HEK293T (cell line): Measurements from ENCODE around the gene INPP1.

Source experiments
- BHLHE40 ChIP-seq: fragments of 450-650 bp; IDR thresholded peaks from 2 replicates; pipeline ENCODE4 v1.6.1; 2016; ENCODE audit warnings: mild to moderate bottlenecking, moderate library complexity, borderline replicate concordance
- FOXM1 ChIP-seq: fragments of 450-650 bp; IDR thresholded peaks from 2 replicates; pipeline ENCODE4 v1.6.1; 2017; ENCODE audit warnings: mild to moderate bottlenecking, borderline replicate concordance
- HDGF ChIP-seq: fragments of 450-650 bp; IDR thresholded peaks from 2 replicates; pipeline ENCODE4 v1.6.1; 2017; ENCODE audit warnings: antibody characterized with exemption, borderline replicate concordance
- SP1 ChIP-seq: fragments of 450-650 bp; IDR thresholded peaks from 2 replicates; pipeline ENCODE4 v1.6.1; 2017
- TARDBP ChIP-seq: fragments of 450-650 bp; IDR thresholded peaks from 2 replicates; pipeline ENCODE4 v1.6.1; 2016
- TF ChIP-seq, protein P1 (sequence below): fragments of 450-650 bp; IDR thresholded peaks from 2 replicates; pipeline ENCODE4 v1.6.1; 2016

DNA sequence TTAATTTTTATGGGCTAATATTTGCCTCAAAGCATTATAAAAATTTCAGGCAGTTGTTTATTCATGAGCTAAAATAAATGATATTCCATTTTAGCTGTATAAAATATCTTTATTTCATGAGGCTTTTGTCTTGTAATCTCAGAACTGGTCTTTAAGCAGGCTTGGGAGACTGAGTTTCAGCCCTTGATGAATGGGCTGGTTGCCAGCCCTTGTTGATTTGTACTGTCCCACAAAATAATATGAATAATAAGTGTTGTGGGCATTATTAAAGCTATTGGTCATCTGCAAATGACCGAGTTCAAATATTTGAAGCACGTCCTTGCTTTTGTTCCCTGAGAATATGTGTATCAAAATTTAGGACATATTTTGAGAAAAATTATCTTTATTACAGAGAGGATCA is 18.2 kb downstream of the INPP1 start:
- TF ChIP-seq HDGF (no peak), TARDBP (no peak), SP1 (no peak), BHLHE40 (no peak), FOXM1 (no peak)
- TF ChIP-seq, protein P1, sequence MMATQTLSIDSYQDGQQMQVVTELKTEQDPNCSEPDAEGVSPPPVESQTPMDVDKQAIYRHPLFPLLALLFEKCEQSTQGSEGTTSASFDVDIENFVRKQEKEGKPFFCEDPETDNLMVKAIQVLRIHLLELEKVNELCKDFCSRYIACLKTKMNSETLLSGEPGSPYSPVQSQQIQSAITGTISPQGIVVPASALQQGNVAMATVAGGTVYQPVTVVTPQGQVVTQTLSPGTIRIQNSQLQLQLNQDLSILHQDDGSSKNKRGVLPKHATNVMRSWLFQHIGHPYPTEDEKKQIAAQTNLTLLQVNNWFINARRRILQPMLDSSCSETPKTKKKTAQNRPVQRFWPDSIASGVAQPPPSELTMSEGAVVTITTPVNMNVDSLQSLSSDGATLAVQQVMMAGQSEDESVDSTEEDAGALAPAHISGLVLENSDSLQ: no peak
